ENCODE measurements around the gene KCNH6.
A peak's percentile ranks its signal among the peaks of the same experiment; 100 is the strongest.

Gene KCNH6

DNA sequence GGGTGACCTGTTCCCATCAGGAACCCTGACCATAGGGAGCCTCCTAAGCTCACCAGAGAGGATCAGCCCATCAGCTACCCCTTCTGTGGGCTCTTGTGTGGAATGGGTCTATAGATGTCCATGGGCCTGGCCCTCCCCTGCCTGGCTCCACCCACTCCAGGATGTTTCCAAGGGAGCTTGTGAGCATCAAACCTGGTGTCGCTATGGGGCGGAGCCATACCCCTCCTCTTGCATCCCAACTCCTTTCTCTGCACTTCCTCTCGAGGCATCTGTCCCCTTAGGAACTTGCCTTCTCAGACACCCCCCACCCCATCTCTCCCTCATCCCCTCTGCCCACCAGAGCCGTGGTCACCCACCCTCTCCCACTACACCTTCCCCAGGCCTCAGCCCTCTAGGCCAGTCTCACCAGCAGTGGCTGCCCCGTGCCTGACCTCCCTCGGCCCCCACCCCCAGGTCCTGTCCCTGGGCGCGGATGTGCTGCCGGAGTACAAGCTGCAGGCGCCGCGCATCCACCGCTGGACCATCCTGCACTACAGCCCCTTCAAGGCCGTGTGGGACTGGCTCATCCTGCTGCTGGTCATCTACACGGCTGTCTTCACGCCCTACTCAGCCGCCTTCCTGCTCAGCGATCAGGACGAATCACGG, 10.4 kb downstream of the KCNH6 start:
- no peak for DNase-seq (ENCODE audit: extremely low read depth in 1 of 2, low read depth in 1 of 2)

DNA sequence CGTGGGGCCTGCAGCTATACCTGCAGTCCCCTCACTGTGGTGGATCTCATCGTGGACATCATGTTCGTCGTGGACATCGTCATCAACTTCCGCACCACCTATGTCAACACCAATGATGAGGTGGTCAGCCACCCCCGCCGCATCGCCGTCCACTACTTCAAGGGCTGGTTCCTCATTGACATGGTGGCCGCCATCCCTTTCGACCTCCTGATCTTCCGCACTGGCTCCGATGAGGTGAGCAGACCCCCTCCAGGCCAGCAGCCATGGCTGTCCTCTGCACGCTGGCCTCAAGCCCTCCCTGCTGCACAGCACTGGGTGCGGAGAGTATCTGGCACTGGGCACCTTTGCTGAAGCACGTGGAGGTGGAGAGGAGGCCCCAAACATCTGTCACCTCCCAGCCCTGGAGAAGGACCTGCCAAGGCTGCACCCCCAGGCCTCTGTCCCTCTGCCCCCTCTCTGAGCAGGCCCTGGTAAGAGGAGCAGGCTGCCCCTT, 11.0 kb downstream of the KCNH6 start:
- no peak for DNase-seq (ENCODE audit: extremely low read depth in 1 of 2, low read depth in 1 of 2)

DNA sequence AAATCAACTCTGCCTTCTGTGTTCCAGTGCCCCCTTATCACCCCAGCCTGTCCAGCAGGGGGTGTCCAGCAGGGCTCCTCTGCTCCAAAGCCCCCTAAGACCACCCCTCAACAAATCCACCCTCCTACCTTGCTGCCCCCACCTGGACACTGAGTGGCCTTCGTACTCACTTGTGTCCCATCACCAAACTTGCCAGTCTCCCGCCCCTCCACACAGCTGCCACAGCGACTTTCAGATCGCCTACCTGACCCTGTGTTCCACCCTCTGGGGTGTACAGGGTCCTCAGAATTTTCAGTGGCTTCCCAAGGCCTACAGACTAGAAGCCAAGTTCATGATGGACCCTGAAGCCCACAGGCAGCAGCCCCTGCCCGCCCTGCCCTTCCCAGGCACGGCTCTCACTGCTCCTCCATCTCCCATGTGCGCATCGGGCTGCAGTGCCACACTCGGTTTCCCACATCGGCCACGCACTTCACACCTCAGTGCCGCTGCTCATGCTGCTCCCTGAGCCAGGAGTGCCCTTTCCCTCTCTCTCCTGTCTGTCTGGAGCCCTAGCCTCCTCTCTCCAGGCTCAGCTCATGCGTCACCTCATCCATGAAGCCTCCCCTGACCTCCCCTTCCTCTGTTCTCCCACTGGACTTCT, 11.8 kb downstream of the KCNH6 start:
- DNase-seq (ENCODE audit: extremely low read depth in 1 of 2, low read depth in 1 of 2): no peak

DNA sequence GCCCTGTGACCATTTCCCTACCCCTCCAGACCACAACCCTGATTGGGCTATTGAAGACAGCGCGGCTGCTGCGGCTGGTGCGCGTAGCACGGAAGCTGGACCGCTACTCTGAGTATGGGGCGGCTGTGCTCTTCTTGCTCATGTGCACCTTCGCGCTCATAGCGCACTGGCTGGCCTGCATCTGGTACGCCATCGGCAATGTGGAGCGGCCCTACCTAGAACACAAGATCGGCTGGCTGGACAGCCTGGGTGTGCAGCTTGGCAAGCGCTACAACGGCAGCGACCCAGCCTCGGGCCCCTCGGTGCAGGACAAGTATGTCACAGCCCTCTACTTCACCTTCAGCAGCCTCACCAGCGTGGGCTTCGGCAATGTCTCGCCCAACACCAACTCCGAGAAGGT, 12.5 kb downstream of the KCNH6 start:
- DNase-seq (ENCODE audit: extremely low read depth in 1 of 2, low read depth in 1 of 2): no peak

DNA sequence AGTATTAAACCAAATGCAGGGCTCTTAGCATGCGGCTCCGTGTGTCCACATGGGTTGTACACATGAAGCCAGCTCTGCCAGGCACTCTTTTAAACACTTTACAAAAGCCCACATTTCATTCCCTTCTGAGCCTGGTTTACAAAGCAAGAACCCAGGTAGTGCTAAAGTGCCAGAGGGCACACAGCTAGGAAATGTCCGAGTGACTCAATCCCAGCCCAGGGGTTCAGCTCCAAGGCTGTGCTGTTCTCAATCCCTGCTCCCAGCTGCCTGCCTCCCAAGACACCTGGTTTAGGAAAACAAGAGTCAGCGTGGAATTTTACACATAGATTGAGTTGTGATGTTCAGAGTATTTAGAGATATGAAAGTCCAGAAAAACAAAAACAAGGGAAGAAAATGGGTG, 13.8 kb downstream of the KCNH6 start:
- DNase-seq (ENCODE audit: extremely low read depth in 1 of 2, low read depth in 1 of 2): no peak

DNA sequence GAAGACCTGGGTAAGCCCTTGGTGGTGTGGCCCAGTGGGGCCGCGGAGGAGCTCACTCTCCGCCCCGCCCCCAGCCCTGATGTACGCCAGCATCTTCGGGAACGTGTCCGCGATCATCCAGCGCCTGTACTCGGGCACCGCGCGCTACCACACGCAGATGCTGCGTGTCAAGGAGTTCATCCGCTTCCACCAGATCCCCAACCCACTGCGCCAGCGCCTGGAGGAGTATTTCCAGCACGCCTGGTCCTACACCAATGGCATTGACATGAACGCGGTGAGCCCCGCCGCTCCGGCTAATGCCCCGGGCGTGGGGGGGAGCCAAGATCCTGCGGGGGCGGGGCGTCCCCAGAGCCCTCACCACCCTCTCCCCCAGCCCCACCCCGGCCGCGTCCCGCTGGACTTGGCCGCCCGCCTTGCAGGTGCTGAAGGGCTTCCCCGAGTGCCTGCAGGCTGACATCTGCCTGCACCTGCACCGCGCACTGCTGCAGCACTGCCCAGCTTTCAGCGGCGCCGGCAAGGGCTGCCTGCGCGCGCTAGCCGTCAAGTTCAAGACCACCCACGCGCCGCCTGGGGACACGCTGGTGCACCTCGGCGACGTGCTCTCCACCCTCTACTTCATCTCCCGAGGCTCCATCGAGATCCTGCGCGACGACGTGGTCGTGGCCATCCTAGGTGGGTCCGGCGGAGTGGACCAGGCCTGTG, 15.0 kb downstream of the KCNH6 start:
- no peak for DNase-seq (ENCODE audit: extremely low read depth in 1 of 2, low read depth in 1 of 2)

DNA sequence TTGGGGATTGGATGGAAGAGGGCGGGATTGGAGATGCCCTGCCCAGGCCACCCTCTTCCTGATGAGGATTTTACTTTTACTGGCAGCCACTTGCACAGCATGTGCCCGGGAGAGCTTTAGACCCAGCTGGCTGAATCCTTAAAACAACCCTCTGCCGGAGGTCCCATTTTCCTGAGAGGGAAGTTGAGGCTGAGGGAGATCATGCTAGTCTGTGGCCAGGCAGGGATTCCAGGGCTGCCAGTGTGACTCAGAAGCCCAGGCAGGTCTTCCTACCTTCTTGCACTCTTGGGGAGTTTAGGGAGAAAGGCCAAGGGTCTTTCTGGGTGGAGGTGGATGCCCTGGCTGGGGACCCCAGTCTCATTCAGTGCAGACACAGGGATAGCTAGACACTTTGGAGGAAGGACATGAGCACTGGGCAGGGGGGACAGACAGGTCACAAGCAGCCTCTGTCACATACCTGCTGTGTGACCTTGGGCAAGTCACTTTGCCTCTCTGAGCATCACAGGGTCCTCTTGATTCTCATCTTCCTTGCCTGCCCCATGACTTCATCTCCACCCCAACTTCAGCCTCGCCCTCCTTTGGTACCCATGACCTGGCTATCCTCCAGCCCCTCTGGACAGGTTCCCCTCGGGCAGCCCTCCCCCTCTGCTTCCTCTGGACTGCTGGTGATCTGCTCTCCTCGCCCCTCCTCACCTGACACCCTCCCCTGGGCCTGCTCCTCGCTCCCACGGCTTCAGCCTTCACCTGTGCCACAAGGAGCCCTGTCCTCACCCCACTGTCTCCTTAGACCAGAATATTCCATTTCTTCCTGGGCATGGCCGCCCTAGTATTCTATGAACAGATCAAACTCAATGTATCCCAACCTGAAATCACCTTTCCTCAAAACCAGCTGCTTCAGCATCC, 15.8 kb downstream of the KCNH6 start:
- no peak for DNase-seq (ENCODE audit: extremely low read depth in 1 of 2, low read depth in 1 of 2)

DNA sequence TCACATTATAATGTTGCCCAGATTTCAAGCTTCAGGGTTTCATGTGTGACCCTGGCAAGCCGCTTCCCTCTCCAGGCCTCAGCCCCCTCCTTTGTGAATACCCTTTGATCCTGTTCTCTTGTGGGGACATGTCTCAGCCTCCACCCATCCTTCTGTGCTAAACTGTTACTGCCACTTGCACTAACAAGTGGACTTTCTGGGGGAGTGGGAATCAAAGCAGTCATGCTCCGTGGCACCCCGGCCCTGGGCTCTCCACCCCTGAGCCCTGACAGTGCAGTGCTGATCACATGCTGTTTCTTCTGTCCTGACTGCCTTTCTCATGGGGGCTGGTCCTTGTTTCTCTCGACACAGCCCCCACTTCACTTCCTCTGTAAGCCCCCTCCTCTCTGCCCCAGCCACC, 17.4 kb downstream of the KCNH6 start:
- DNase-seq (ENCODE audit: extremely low read depth in 1 of 2, low read depth in 1 of 2): no peak

DNA sequence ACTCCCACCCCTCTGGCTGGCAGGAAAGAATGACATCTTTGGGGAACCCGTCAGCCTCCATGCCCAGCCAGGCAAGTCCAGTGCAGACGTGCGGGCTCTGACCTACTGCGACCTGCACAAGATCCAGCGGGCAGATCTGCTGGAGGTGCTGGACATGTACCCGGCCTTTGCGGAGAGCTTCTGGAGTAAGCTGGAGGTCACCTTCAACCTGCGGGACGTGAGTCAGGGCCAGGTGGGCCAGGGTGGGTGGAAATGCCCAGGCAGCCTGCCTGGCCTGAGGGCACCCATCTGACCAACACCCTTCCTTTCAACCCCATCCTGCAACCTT, 19.0 kb downstream of the KCNH6 start:
- no peak for DNase-seq (ENCODE audit: extremely low read depth in 1 of 2, low read depth in 1 of 2)

DNA sequence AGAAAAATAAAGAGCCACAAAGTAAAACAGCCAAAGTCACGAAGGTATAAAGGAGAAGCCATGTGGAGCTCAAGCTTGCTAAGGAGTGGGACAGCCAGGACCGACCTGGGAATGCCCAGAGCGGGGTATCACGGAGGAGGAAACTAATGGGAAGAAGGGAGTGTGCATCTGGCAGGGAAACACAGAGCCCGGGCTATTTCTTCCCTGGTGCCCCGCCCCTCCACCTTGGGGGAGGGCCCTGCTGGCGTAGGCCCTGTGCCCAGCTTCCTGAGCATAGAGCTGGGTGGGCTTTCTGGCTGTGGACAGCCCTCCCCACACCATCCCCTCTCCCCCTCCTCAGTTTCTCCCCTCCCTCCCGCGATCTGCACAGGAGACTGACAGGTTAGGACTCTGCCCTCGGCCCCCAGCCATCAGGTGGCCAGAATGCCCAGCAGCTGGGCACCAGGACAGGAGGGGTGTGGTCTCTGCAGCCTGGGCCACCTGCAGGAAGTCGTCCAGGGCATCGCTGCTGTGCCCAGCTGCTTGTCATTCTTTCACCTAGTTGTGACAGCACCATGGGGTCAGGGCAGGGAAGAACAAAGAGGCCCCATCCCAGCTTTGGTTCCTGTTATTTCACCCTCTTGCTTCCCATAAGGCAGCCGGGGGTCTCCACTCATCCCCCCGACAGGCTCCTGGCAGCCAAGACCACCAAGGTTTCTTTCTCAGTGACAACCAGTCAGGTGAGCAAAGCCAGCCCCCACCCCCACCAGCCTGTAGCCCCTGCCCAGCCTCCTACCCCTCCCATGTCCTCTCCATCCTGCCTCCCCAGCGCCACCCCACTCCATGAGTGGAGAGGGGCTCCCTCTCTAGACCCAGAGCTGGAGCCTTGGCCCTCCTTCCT, 20.0 kb downstream of the KCNH6 start:
- DNase-seq (ENCODE audit: extremely low read depth in 1 of 2, low read depth in 1 of 2): no peak

DNA sequence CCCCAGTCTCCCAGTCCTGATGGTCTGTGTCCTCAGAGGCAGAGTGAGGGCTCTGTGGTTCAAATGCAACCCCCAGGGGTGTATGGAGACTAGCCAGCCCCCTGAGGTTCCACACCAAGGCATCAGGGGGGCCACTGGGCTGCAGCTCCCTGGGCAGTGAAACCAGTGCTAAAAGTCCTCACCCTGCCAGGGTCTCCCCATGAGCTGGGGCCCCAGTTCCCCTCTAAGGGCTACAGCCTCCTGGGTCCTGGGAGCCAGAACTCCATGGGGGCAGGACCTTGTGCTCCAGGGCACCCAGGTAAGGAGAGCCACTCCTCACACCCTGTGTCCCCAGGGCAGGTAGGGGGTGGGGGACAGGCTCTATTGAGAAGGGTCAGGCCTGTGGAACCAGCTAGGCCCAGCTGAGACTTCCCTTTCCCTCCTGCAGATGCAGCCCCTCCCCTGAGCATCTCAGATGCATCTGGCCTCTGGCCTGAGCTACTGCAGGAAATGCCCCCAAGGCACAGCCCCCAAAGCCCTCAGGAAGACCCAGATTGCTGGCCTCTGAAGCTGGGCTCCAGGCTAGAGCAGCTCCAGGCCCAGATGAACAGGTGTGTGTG, 20.8 kb downstream of the KCNH6 start:
- DNase-seq (ENCODE audit: extremely low read depth in 1 of 2, low read depth in 1 of 2): no peak

DNA sequence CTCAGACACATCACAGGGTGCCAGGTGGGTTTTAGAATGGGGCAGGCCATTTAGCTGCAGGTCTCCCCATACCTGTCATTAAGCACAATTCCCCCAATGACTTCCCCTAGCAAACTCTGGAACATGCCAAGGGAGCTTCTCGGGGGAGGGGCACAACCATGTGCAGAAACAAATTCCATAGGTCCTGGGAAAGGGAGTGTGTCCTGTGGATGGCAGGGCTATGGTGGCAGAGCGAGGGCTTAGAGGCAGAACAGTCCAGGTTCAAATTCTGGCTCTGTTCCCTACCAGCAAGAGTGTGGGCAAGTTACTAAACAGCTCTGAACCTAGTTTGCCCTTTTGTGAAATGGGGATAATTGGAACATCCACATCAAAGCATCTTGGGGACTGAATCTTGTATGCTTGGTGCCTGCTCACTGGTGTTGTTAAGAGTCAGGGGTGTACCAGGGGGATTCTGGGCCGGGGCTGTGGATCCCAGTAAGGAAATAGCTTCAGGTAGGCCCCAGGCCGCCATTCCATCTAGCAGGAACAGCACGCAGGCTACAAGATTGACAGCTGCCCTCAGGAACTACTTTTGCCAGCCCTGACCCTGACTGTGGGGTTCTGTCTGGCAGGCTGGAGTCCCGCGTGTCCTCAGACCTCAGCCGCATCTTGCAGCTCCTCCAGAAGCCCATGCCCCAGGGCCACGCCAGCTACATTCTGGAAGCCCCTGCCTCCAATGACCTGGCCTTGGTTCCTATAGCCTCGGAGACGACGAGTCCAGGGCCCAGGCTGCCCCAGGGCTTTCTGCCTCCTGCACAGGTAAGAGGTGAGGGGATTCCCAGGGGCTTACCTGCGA, 21.5 kb downstream of the KCNH6 start:
- no peak for DNase-seq (ENCODE audit: extremely low read depth in 1 of 2, low read depth in 1 of 2)

DNA sequence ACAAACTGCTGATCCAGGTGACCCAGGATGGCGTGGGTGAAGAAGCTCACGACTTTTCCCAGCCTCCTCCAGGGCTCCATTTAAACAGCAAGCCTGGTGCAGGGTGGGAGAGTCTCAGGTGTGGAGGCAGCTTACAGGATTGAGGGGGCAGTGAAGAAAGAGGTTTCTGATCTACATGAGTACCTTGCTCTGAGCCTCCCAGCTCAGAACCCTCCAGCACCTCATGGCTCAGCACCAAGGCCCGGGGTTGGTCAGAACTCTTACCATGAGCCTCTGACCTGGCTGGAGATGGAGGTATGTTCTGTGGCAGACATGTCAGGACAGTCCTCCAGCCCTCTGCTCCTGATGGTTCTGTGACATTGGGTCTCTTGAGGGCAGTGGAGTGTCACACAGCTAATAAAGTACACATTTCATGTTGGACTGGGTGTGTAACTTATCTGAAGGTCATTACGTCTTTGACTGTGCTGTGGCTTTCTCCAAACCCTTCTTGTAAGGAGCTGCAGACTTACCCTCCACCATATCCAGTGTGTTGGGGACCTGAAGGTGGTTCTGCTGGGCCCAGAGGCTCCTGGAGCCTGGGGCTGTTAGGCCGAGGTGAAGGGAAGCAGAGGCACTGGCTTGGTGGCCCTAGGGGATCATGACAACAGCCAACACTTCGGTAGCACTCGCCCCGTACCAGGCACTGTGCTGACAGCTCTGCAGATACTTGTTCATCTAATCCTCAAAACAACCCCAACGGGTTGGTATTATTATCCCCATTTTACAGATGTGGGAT, 23.3 kb downstream of the KCNH6 start:
- no peak for DNase-seq (ENCODE audit: extremely low read depth in 1 of 2, low read depth in 1 of 2)

DNA sequence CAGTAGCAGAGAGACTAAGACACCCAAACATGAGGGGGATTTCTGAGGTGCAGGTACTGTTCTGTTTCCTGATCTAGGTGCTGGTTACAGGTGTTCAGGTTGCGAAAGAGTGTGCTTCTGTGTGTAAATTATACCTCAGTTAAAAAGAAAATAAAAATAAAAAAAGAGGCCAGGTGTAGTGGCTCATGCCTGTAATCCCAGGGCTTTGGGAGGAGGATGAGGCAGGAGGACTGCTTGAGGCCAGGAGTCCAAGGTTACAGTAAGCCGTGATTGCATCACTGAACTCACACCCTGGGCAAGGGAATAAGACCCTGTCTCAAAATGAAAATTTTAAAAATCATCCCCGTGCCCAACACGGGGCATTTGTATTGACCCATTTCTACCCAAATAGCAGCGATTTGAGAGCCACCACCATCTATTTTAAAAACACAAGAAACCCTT, 23.9 kb downstream of the KCNH6 start:
- DNase-seq (ENCODE audit: extremely low read depth in 1 of 2, low read depth in 1 of 2): no peak

DNA sequence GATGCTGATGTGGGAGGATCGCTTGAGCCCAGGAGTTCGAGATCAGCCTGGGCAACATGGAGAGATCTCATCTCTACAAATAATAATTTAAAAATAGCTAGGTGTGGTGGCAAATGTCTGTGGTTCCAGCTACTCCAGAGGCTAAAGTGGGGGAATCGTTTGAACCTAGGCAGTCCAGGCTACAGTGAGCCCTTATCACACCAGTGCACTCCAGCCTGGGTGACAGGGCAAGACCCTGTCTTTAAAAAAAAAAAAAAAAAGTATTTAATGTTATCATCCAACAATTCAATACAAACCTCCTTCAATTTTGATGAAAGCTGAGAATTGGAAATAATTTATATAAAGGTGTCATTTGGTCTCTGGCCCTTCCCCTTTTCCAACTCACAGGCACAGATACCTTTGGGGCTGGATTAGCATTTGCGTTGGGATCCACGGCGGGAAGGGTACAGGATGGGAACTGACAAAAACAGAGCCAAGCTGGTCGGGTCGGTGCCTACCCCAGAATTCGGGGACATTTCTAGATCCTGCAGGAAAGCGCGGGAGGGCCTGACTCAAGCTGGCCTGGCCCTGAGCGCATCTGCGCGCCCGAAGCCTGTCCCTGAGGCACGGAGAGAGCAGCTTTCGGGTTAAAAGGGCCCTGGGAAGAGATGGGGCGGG, 26.3 kb downstream of the KCNH6 start:
- DNase-seq (ENCODE audit: extremely low read depth in 1 of 2, low read depth in 1 of 2): no peak

DNA sequence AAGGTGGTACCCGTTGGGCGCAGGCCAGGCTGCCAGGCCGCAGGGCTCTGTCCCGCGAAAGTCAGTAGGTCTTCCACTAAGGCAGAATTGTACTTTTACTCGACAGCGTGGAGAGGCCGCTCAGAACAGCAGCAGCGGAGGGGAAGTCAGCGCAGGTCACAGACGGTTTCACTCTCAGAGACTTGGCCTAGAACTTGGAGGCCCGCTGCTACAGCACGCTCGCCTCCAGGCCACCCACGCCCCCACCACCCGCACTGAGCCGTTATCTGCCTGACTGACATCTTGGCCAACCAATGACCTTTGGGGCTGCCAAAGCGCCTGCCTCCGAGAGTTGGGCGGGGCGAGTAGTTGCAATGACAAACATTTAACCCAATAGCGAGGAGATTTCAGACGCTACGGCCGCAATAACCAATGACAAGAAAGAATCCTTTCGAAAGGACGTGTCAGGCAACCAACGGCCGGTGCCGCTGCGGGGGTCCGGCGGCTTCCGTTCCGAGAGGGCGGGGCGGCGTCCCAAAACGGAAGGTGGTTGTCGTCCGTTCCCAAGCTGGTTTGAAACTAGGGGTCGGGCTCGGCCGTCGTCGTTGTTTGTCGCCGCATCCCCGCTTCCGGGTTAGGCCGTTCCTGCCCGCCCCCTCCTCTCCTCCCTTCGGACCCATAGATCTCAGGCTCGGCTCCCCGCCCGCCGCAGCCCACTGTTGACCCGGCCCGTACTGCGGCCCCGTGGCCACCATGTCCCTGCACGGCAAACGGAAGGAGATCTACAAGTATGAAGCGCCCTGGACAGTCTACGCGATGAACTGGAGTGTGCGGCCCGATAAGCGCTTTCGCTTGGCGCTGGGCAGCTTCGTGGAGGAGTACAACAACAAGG, 27.0 kb downstream of the KCNH6 start, which contains the start of gene DCAF7:
Gene DCAF7, plus strand, starts transcription at position 532 of the 871 bp plus-strand sequence. Its CDS starts 201 bp downstream, at position 733.
- DNase-seq (ENCODE audit: extremely low read depth in 1 of 2, low read depth in 1 of 2): peak; percentile 99 to 100

Data from stimulated activated CD8-positive, alpha-beta memory T cell treated with anti-CD3 and anti-CD28 coated beads, Interleukin-7, amount 100 ng/mL, for 48 hours (primary cell).